Measurements from ENCODE around the gene CACHD1.
"Not testable (repeated sequence)": the region's sequence is repeated elsewhere in the genome, so short reads cannot be mapped to it uniquely, and the experiment has no call there.

The CACHD1 gene

DNA sequence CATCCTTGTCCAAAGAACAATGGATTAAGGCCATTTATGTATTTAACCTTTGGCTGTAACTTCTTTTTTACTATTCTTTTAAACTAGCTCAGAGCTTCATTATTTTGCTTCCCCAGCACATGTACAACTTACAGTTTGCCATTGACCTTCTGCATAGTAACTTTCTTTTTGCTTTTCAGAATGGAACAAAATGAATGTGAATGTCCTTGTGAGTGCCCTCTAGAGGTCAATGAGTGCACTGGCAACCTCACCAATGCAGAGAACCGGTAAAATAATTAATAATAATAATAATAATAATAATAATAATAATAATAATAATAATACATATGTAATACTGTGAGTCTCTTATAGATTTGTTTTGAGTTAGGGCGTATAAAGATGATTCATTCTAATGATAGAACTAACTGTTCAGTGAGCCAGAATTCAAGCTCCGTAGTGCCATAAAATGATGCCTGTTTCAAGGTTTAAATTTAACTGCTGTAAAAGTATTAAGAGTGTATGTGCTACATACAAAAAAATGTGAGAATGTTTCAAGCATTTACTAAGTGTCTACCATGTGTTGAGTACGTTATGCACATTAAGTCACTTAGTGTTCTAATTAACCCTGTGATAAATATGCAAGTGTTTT is 205.9 kb downstream of the CACHD1 start:
- DNase-seq, result peak in 1 of 2 experiments; percentile 14

DNA sequence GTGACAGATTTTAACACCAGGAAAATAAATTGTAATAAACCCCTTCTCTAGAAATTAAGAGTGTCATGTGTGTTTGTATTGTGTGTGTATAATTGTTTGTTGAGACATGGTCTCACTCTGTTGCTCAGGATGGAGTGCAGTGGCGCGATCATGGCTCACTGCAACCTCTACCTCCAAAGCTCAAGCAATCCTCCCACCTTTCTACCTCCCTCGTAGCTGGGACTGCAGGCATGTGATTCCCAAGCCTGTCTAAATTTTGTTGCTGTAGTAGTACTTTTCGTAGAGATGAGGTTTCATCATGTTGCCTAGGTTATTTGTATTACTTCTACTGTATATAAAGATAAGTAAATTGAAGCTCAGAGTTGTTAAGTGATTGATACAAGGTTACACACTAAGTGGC is 206.5 kb downstream of the CACHD1 start:
- no peak for DNase-seq

DNA sequence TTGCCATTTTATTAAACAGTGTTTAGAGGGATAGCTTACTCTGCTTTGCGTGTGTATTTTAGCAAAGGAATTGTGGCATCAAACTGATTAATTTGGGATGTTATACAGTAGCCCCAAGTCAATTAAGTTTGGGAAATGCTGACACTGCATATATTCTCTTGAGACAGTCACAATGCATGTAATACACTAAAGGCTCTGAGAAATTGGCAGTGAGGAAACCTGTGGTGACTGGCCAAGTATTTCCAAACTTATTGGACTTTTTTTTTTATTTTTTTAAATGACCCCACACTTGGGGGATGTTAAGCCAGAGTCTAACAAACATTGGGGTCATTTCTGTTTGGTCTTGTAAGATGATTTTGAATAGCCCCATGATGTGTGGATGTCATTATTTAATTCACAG is 207.6 kb downstream of the CACHD1 start:
- no peak for DNase-seq

DNA sequence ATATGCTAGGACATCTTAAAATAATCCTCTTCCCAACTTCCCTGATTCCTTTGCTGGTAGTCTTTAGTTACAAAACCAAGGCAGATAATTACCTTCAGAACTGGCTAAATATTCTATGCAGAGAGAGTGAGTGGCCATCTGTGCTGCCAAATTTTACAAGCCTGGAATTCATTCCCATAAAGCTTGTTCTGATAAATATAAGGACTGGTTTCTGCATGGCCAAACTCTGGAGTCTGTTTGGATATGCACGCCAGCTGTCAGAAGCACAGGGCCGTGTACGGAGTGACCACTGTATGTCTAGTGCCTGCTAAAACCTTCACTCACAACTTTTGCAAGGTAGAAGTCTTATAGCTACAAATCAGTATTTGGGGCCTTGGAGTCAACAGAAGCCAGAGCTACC is 208.4 kb downstream of the CACHD1 start:
- DNase-seq, result peak in 1 of 2 experiments; percentile 42

DNA sequence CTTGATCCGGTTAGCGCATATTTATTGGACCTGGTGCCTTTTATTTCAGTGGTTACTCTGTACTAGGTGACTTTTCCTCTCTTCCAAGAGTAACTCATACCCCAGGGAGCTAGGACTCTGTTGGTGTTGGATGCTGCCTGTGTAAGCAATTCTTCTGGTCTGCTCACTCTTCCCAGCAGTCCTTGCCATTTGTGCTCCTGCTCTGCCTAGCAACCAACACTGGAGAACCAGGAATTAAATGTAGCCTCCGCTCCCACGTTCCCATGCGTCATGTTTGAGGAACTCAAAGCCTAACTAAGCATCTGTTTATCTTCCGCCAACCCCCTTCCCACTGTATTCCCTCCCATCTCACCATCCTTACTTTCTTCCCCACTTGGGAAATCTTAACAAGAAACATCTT is 209.2 kb downstream of the CACHD1 start:
- DNase-seq, result no peak

DNA sequence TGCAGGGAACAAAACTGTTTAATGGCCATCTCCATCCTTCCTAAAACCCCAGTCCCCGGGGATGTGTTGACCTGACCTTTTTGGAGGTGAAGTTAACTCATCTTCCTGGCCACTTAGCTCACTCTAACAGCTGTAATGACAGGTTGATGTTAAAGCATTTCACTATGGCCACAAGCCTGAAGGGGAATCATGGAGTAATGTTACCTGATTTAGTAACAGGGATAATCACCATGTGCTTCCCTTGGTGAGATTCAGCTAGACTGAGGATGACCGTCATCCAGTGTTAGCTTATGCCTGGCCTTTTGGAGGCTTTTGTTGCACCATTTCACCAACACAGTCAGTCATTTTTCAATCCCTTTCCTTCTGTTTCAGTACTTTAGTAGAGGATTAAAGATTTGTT is 210.7 kb downstream of the CACHD1 start:
- DNase-seq, result no peak

DNA sequence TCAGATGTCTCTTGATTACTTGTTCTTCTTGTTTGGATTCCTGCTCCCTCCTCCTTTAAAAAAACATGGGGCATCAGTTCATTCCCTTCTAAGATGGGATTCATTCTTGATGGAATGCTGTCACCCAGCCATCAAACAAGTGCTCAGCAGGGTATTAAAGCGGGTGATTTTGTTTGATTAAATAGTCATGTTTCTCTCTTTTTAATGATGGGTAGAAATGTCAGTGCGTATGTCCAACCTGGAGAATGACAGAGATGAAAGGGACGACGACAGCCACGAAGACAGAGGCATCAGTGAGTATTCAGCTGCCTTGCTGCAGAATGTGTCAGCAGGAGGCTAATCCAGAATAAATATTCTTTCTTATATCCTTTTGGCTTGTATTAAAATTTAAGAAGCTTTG is 211.1 kb downstream of the CACHD1 start:
- DNase-seq, result no peak

DNA sequence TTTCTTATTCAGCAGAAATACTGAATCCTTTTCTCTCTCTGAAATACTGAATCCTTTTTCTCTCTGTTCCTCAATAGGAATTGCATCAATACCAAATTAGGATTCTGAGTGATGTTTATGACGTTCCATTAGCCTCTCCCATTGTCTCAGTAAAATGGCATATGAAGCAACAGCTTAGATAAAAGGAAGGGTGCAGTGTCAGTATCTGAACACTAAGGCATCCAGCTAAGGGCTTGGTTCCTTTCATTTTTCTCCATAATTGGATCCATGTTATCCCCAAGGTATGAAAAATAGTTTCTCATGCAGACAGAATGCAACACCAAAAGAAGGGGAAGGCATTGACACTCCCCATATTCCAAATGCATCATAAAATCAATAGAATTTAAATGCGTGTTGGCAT is 213.5 kb downstream of the CACHD1 start:
- no peak for DNase-seq

DNA sequence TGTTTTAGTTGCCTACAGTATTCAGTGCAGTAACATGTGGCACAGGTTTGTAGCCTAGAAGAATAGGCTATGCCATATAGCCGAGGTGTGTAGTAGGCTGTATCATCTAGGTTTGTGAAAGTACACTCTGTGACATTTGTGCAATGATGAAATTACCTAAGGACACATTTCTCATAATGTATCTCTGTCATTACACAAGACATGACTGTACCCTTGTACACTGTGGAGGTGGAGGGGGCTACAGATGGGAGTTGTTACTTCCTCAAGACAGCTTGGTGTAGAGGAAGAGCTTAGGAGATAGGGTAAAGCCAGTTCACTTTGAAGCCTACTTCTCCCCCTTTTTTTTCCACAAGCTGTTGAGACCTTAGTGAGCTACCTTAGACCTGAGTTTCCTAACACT is 215.3 kb downstream of the CACHD1 start:
- DNase-seq, result no peak

DNA sequence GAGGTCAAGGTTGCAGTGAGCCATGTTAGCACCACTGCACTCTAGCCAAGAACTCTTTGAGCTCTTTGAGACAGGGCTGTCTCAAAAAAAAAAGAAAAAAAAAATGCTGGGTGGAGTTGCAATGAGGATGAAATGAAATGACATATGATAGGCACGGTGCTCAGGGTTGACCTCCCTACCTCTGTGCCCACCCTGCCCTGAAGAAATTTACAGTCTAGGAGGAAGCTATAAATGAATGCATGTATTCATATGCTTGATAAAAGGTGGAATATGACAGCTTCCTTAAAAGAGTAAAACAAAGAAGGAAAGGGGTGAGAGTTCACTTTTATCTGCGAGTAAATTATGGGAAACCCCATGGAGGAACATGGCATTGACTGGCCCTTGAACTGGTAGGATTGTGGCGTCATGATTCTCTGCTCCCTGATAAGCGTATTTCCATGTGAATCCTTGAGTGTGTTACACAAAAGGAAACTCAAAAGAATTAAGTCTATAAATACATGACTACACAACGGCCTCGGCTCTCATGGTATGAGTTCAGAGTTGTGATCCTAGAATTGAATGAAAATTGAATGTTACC is 215.9 kb downstream of the CACHD1 start:
- DNase-seq, result no peak

DNA sequence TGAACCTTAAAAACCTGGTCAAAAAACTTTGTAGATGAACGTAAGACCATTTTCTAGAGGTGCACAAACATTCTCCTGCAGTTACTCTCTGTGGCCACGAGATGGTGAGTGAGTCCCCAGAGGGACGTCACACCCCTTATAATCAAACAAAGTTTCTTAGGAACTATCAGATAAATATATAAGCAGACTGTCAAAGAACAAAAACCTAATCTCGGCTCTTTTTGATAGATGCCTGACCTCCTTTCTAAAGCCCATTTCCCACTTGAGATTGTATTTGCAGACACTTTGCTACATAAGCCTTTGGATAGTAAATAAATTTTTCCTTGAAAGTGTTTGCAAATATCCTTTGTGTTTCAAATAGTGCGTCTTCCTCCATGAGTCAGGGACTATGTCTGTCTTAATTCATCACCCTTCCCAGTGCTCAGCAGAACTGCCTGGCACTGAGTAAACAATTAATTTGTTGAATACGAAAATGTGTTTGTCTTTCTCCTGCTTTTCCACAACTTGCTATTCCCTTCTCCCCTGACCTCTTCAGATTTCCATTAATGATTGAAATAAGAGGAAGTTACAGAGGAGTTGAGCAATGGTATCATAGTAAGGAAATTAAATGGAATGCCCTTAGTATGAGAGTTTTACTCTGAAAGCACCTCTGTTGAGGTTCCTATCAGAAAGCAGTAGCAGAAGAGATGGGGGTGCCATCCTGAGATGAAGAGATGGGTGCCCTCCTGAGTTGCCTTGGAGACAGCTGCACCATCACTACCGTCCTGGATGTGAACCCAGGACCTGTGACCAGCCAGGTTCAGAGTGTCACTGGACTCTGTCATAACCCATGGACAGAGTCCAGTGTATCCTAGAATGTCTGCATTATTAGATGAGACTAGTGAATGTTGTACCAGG is 217.1 kb downstream of the CACHD1 start:
- DNase-seq, result peak; percentile 31 to 32

DNA sequence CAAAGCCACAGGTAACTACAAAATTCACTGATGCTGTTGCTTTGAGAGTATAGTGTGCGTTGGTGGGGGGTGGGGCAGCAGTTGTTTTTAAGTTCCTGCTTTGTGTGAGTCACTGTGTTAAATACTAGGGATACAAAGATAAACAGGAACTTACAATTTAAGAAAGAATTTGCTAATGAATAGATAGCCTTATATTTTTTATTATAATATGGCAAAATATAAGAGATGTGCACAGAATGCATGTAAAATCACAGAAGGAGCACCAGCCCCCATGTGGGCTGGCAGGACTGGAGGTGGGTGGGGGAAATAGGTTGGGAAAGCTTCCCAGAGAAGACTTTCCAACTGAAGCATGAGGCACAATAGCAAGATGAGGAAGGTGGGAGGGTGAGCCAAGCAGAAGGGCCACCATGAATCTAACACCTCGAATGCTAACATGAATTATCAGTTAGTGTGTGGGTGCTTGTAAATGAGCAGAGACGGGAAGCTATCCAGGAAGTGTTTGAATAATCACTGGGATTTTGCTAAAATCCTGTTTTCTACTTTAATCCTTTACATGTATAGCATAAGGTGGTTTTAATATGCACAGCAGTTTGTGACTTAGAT is 217.9 kb downstream of the CACHD1 start:
- no peak for DNase-seq

DNA sequence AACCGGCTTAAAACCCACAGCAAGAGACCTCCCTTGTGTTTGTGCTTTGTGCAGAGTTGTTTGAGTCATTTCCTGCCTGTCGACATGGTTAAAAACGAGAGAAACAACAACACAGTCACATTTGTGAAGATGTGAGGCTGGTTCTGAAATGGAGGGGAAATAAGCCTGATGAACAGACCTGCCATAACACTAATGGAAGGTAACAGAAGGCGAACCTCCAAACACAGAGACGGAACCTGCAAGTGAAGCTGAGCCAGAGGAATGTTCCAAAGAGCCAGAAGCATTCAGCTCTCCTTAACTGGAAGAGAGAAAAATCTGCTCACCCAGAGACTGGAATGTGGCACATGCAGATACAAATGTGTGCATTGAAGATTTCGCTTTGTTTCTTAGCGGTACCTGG is 221.7 kb downstream of the CACHD1 start:
- no peak for DNase-seq

DNA sequence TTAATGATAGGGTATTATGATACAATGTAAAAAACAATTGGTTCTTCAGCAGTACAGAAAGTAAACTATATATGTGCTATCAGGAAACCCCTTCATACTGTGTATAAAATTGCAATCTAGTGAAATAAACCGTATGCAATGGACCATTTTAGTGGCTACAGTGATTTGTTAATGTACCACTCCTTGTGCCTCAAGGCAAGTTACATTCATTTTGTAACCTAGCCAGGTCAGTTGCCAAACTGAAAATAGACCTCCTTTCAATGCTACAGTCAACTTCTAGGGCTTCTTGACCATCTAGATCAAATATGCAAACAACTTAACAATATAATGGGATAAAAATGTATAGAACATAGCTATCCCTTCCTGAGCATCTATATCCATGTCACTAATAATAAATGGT is 223.0 kb downstream of the CACHD1 start:
- DNase-seq, result no peak

DNA sequence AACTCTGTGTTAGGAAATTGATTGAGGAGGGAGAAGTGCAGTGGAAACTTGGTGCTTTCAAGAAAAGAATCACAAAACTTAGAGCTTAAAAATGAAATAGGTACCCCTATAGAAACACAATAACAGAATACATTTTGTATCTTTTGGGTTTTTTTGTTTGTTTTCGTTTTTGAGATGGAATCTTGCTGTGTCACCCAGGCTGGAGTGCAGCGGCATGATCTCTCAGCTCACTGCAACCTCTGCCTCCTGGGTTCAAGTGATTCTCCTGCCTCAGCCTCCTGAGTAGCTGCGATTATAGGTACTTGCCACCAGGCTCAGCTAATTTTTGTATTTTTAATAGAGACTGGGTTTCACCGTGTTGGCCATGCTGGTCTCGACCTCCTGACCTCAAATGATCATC is 223.5 kb downstream of the CACHD1 start:
- DNase-seq, result no peak

DNA sequence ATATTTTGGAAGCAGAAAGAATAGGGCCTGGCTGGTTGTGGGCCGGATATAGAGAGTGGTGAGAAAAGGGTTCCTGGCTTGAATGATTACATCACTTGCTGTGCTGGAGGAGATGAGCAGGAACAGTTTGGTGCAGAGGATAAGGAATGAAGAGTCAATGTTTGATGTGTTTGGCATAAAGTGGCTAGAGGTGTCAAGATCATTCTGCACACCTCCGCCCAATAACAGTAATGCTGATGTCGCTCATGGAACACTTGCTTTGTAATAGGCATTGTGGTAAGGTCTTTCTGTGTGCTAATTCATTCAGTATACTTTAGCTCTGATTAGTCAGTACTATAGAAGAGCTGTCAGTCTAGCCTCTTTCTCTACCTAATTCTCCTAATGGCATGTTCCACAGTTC is 226.9 kb downstream of the CACHD1 start:
- no peak for DNase-seq

DNA sequence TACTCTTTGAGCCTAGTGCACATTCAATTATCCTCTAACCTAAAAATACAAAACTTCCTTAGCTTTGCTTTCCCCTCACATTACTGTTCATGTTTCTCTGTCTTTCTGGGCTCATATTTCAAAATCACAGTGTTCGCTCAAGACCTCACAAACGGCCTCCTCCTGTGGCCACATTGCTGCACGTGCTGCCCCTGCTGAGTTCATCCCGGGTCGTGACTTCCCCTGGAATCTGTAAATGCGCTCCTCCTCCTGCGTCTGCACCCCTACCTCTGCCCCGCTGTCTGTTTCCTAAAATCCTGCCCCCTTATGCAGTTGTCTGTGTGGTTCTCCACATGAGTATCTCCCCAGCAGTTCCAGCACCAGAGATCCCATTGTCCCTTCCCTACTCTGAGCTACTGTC is 229.4 kb downstream of the CACHD1 start:
- DNase-seq, result no peak

DNA sequence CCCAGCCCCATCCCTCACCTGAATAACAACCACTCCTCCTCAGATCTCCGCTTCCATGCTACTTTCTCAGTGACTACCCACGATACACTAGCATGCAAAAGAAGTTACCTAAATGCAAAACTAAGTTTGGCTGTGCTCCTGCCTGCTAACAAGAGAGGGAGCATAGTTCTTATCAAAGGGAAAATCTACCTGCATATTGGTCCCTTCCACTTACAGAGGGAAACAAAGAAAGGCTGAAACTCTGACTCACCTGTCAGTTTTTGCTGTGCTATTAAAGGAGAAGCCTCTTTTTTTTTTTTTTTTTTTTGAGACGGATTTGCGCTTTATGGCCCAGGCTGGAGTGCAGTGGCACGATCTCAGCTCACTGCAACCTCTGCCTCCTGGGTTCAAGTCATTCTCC is 231.1 kb downstream of the CACHD1 start:
- DNase-seq, result no peak

DNA sequence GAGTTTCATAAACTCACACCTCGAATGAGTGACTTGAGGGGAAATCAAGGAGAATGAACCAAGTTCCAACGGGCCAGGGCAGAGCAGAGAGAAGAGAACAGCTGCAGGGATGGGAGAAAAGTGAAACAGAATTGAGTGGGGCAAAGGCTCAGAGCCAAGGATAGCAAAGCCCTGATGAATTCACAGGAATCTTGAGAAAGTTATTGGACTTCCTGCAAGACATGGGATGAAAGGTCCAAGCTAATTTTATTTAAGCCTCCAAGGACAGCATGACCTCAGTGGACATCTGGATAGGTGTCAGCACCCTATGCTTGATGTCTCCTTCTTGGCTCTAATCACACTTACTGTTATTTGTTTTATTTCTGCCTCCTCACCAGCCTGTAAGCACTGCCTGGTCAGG is 232.0 kb downstream of the CACHD1 start:
- no peak for DNase-seq

DNA sequence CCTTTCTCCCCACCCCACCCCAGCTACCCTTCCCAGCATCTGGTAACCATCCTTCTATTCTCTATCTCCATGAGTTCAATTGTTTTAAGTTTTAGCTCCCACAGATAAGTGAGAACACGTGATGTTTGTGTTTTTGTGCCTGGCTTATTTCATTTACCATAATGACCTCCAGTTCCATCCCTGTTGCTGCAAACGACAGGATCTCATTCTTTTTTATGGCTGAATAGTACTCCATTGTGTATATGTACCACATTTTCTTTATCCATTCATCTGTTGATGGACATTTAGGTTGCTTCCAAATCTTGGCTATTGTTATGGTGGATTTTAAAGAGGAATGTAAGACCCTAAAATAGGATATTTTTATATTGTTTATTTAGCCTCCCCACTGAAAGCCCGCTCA is 232.7 kb downstream of the CACHD1 start:
- DNase-seq, result not testable (repeated sequence)

DNA sequence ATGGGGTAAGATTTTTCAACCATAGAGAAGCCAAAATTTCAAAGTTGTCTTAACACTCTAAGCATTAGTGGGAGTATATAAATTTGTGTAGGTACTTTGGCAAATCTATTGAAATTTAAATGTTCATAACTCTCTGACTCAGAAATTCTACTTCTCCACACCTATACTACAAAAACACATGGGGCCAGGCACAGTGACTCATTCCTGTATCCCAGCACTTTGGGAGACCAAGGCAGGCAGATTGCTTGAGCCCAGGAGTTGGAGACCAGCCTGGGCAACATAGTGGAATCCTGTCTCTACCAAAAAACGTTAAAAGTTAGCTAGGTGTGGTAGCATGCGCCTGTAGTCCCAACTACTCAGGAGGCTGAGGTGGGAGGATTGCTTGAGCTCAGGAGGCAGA is 233.7 kb downstream of the CACHD1 start:
- no peak for DNase-seq

DNA sequence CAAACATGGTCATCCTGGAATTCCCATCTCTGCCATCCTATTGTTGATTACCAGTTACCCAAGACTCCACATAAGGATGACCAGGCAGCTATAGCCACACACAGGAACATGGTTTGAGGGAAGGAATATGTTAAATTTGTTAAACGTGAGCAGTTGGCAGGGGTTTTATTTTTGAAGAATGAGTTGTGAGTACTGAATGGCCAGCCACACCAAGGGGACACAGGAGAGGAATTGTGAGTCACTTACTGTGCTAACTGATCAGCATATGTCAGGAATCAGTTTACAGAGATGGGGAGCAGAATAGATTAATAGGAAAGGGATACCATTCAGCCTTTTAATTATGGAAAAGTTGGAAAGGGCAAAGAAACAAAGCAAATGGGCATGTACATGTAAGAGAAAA is 235.7 kb downstream of the CACHD1 start:
- DNase-seq, result no peak

DNA sequence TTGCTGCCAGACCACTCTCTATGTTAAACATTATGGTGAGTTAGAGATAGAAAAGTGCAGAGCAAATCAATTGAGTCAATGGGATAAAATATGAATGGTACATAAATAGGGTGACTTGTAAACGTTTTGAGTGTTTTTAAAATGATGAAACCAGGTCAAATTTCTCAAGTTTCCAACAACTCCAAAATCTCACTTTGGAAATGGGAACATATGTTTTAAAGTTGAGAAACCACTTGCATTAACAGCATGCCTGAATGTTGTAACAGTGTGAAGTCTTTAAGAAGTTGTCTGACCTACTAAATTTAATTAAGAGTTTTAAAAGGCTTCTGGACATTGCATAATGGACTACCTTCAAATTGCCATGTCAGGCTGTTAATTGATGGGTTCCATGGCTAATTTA is 241.3 kb downstream of the CACHD1 start:
- no peak for DNase-seq

DNA sequence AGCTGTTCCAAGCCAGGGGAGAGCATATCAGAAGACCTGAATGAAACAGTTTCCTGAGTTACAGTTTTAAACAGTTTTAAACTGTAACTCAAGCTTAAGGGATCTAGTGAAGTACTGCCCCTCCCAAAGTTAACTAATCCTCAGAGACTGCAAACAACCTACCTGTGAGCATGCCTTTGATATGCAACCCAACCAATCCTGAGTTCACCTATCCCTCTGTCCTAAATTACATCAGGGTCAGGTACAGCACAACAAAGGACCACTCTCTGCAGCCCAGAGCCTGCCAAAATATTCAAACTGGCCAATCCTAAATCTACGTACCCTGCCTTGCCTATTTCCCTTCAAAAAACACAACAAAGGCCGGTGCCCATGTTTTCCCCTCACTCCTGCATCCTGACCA is 242.1 kb downstream of the CACHD1 start:
- no peak for DNase-seq

Measured in NCI-H524 (cell line).